Stimulated activated CD8-positive, alpha-beta memory T cell treated with anti-CD3 and anti-CD28 coated beads, Interleukin-15, amount 100 ng/mL, for 24 hours (primary cell): ENCODE data around the gene ARMC5.
"Not testable (repeated sequence)": the region's sequence is repeated elsewhere in the genome, so short reads cannot be mapped to it uniquely, and the experiment has no call there.

ENCODE experiments used
- DNase-seq: peaks from one replicate; pipeline ENCODE4 v3.0.0-alpha.2; 2020; ENCODE audit warnings: low read depth

The ARMC5 gene

GRCh38 chr16:31499928-31500327 lies 40.6 kb downstream of the ARMC5 start:
- DNase-seq: no peak

GRCh38 chr16:31501226-31501965 lies 42.1 kb downstream of the ARMC5 start:
- DNase-seq: no peak

GRCh38 chr16:31501966-31502348 lies 42.7 kb downstream of the ARMC5 start:
- DNase-seq: no peak

GRCh38 chr16:31502981-31503380 lies 43.7 kb downstream of the ARMC5 start:
- no peak for DNase-seq

GRCh38 chr16:31503555-31503954 lies 44.3 kb downstream of the ARMC5 start:
- not testable (repeated sequence) for DNase-seq

- no peak for DNase-seq
These were observed 44.9 kb downstream of the ARMC5 start for GRCh38 chr16:31504159-31504558.

- no peak for DNase-seq
These were observed 46.2 kb downstream of the ARMC5 start for GRCh38 chr16:31505483-31505882.

- DNase-seq: no peak
These were observed 48.3 kb downstream of the ARMC5 start for GRCh38 chr16:31507617-31507928.

GRCh38 chr16:31507929-31508705 lies 48.8 kb downstream of the ARMC5 start, which contains the start of gene RUSF1:
RUSF1 (minus strand) TSS chr16:31508391; CDS start chr16:31508373, 18 bp downstream.
- peak; percentile 69 for DNase-seq

- DNase-seq: no peak
These were observed 49.5 kb downstream of the ARMC5 start for GRCh38 chr16:31508706-31509195.

- DNase-seq: no peak
These were observed 53.8 kb downstream of the ARMC5 start for GRCh38 chr16:31513126-31513525.

GRCh38 chr16:31513884-31514283 lies 54.6 kb downstream of the ARMC5 start:
- no peak for DNase-seq
